ENCODE data around the gene PLA2G4E. TPM values are rescaled to one million over a fixed set of nuclear protein-coding genes. Genes with fewer than 3 reads are reported as not detected.

PLA2G4E gene
- total RNA-seq, 1 donor from 2014 or later = 1.5 TPM

- intact Hi-C loops (cut with DNase I) = loop anchor here (5.0 kb wide), 1 partner anchor 65 kb away; no protein-coding TSS in a partner anchor
- H3K27ac ChIP-seq = no peak overlapping the region
- H3K4me1 ChIP-seq = no peaks in the 10 kb centered on the region
- no peaks in the 10 kb centered on the region for H3K9me3 ChIP-seq
- DNase-seq (no peak), ATAC-seq (no peak)
- no peaks in the 10 kb centered on the region for H3K27me3 ChIP-seq
- no peak for TF ChIP-seq CTCF (IDR thresholded peaks at IDR 0.05)
- no peak overlapping the region for H3K4me3 ChIP-seq
- no peaks in the 10 kb centered on the region for H3K36me3 ChIP-seq
Measured at GRCh38 chr15:42066764-42067415, 46.0 kb upstream of the PLA2G4E start.

DNA sequence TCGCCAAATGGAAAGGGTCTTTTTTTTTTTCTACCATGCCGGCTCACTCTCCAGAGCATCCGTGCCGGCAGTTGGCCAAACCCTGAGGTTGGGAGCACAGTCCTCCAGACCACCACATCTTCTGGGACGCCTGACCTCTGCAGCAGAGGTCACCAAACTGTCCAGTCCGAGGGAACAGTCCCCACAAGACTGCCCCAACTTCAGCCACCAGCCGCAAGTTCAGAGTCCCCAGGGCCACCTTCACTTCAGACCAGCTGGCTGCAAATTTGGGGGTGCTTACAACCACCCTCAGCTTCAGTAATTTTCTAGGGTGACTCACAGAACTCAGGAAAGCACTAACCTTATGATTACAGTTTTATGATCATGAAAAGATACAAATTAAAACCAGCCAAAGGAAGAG lies 44.6 kb upstream of the PLA2G4E start:
- H3K9me3 ChIP-seq = no peaks in the 10 kb centered on the region
- intact Hi-C loops (cut with DNase I) = loop anchor here (5.0 kb wide), 1 partner anchor 67 kb away; no protein-coding TSS in a partner anchor
- DNase-seq = no peak
- no peak overlapping the region for H3K4me3 ChIP-seq
- no peak overlapping the region for H3K27ac ChIP-seq
- ATAC-seq = no peak
- H3K4me1 ChIP-seq = no peaks in the 10 kb centered on the region
- no peak for TF ChIP-seq CTCF (IDR thresholded peaks at IDR 0.05)
- no peaks in the 10 kb centered on the region for H3K27me3 ChIP-seq
- no peaks in the 10 kb centered on the region for H3K36me3 ChIP-seq

GRCh38 chr15:42065033-42065432 lies 44.2 kb upstream of the PLA2G4E start:
- Histone ChIP-seq H3K4me3 (no peak overlapping the region), H3K4me1 (no peaks in the 10 kb centered on the region), H3K27ac (no peak overlapping the region), H3K9me3 (no peaks in the 10 kb centered on the region), H3K27me3 (no peaks in the 10 kb centered on the region), H3K36me3 (no peaks in the 10 kb centered on the region)
- no peak for TF ChIP-seq CTCF (IDR thresholded peaks at IDR 0.05)
- ATAC-seq = peak; percentile 40
- intact Hi-C loops (cut with DNase I) = loop anchor here (5.0 kb wide), 1 partner anchor 67 kb away; no protein-coding TSS in a partner anchor
- DNase-seq = no peak

GRCh38 chr15:42064271-42064670 lies 43.4 kb upstream of the PLA2G4E start:
- no peaks in the 10 kb centered on the region for H3K9me3 ChIP-seq
- H3K27ac ChIP-seq = no peak overlapping the region
- no peaks in the 10 kb centered on the region for H3K27me3 ChIP-seq
- DNase-seq = no peak
- no peak for ATAC-seq
- H3K4me1 ChIP-seq = no peaks in the 10 kb centered on the region
- TF ChIP-seq CTCF (IDR thresholded peaks at IDR 0.05) = no peak
- H3K36me3 ChIP-seq = no peaks in the 10 kb centered on the region
- no peak overlapping the region for H3K4me3 ChIP-seq
- intact Hi-C loops (cut with DNase I) = no loop called here

GRCh38 chr15:42063122-42063848 lies 42.4 kb upstream of the PLA2G4E start:
- H3K36me3 ChIP-seq = no peaks in the 10 kb centered on the region
- H3K27ac ChIP-seq = no peak overlapping the region
- DNase-seq = no peak
- H3K27me3 ChIP-seq = no peaks in the 10 kb centered on the region
- ATAC-seq = no peak
- no peaks in the 10 kb centered on the region for H3K9me3 ChIP-seq
- TF ChIP-seq CTCF (IDR thresholded peaks at IDR 0.05) = no peak
- H3K4me3 ChIP-seq = no peak overlapping the region
- intact Hi-C loops (cut with DNase I) = no loop called here
- H3K4me1 ChIP-seq = no peaks in the 10 kb centered on the region

All from upper lobe of right lung (tissue), 1 donor.